Glutamatergic neuron (in vitro differentiated cells): ENCODE data around the gene NUAK1. TPM values are rescaled to one million over a fixed set of nuclear protein-coding genes. Genes with fewer than 3 reads are reported as not detected.

ENCODE experiments used
- DNase-seq: peaks from one replicate; pipeline ENCODE4 v3.0.0; 2022
- H3K27ac Mint-ChIP-seq: one replicate; pipeline ENCODE4 v1.8.0; 2020; ENCODE audit warnings: mild to moderate bottlenecking, mixed read lengths, inconsistent platforms; ENCODE audit not compliant: unreplicated experiment
- H3K27me3 Mint-ChIP-seq: one replicate; pipeline ENCODE4 v1.8.0; 2020; ENCODE audit warnings: mild to moderate bottlenecking, moderate library complexity, mixed read lengths, inconsistent platforms; ENCODE audit not compliant: unreplicated experiment
- H3K36me3 Mint-ChIP-seq: one replicate; pipeline ENCODE4 v1.8.0; 2020; ENCODE audit warnings: mild to moderate bottlenecking, mixed read lengths, inconsistent platforms; ENCODE audit not compliant: unreplicated experiment
- H3K4me1 Mint-ChIP-seq: one replicate; pipeline ENCODE4 v1.8.0; 2020; ENCODE audit warnings: mild to moderate bottlenecking, low read depth, mixed read lengths, inconsistent platforms; ENCODE audit not compliant: unreplicated experiment
- H3K4me3 Mint-ChIP-seq: one replicate; pipeline ENCODE4 v1.8.0; 2020; ENCODE audit warnings: mild to moderate bottlenecking, mixed read lengths, inconsistent platforms; ENCODE audit not compliant: unreplicated experiment
- H3K9me3 Mint-ChIP-seq: one replicate; pipeline ENCODE4 v1.8.0; 2020; ENCODE audit warnings: mild to moderate bottlenecking, moderate library complexity, mixed read lengths, inconsistent platforms; ENCODE audit not compliant: unreplicated experiment
- CTCF ChIP-seq: fragments of 200-600 bp; sonication (generic); IDR thresholded peaks from one replicate; pipeline ENCODE4 v1.5.0; 2021; ENCODE audit not compliant: partially characterized antibody, unreplicated experiment
- total RNA-seq: library from RNA; stranded (reverse); fragmentation: NEBNext Ultra II Directional; extraction: Animal tissue kit (Norgen Biotek cat#: 25700); gene quantifications from one replicate; pipeline ENCODE4 v1.2.1, GENCODE V29; 2021; ENCODE audit not compliant: unreplicated experiment

NUAK1 gene
- total RNA-seq, 1 donor from 2014 or later: 18.8 TPM

- no peak overlapping the region for H3K27ac Mint-ChIP-seq
- H3K4me3 Mint-ChIP-seq: no peak overlapping the region
- H3K4me1 Mint-ChIP-seq: peaks cover 7% of the 10 kb centered on the region
- peaks cover 2% of the 10 kb centered on the region for H3K27me3 Mint-ChIP-seq
- no peaks in the 10 kb centered on the region for H3K36me3 Mint-ChIP-seq
- H3K9me3 Mint-ChIP-seq: peaks cover 3% of the 10 kb centered on the region
- DNase-seq: no peak
- no peak for TF ChIP-seq CTCF
Measured at GRCh38 chr12:106081606-106082005, 57.1 kb downstream of the NUAK1 start.

GRCh38 chr12:106080791-106081170, 58.0 kb downstream of the NUAK1 start:
- no peak overlapping the region for H3K4me3 Mint-ChIP-seq
- DNase-seq: no peak
- H3K9me3 Mint-ChIP-seq: peaks cover 3% of the 10 kb centered on the region
- no peak for TF ChIP-seq CTCF
- H3K4me1 Mint-ChIP-seq: peaks cover 7% of the 10 kb centered on the region
- H3K27me3 Mint-ChIP-seq: peaks cover 2% of the 10 kb centered on the region
- H3K27ac Mint-ChIP-seq: no peak overlapping the region
- H3K36me3 Mint-ChIP-seq: no peaks in the 10 kb centered on the region

- Mint-ChIP-seq H3K27ac (no peak overlapping the region), H3K36me3 (no peaks in the 10 kb centered on the region), H3K9me3 (peaks cover 3% of the 10 kb centered on the region), H3K4me3 (no peak overlapping the region), H3K4me1 (peaks cover 7% of the 10 kb centered on the region), H3K27me3 (peaks cover 2% of the 10 kb centered on the region)
- TF ChIP-seq CTCF: no peak
- DNase-seq: no peak
Measured at GRCh38 chr12:106080041-106080790, 58.5 kb downstream of the NUAK1 start.

- peaks cover 2% of the 10 kb centered on the region for H3K27me3 Mint-ChIP-seq
- peaks cover 4% of the 10 kb centered on the region for H3K4me1 Mint-ChIP-seq
- no peak overlapping the region for H3K27ac Mint-ChIP-seq
- no peak for DNase-seq
- no peak overlapping the region for H3K4me3 Mint-ChIP-seq
- TF ChIP-seq CTCF: no peak
- H3K9me3 Mint-ChIP-seq: peaks cover 3% of the 10 kb centered on the region
- no peaks in the 10 kb centered on the region for H3K36me3 Mint-ChIP-seq
Measured at GRCh38 chr12:106079148-106079738, 59.5 kb downstream of the NUAK1 start.

GRCh38 chr12:106078358-106079010, 60.3 kb downstream of the NUAK1 start:
- peaks cover 2% of the 10 kb centered on the region for H3K27me3 Mint-ChIP-seq
- no peak overlapping the region for H3K4me3 Mint-ChIP-seq
- DNase-seq: no peak
- no peak overlapping the region for H3K27ac Mint-ChIP-seq
- no peak for TF ChIP-seq CTCF
- no peaks in the 10 kb centered on the region for H3K36me3 Mint-ChIP-seq
- H3K4me1 Mint-ChIP-seq: no peaks in the 10 kb centered on the region
- H3K9me3 Mint-ChIP-seq: peaks cover 3% of the 10 kb centered on the region
